HG03439 (cell line): ENCODE data around the gene ZNF627.
"Not testable (repeated sequence)": the region's sequence is repeated elsewhere in the genome, so short reads cannot be mapped to it uniquely, and the experiment has no call there.

ENCODE experiments used
- ATAC-seq: cut with Tn5 transposase; IDR thresholded peaks from one replicate; pipeline ENCODE4 v1.9.1; 2021; ENCODE audit warnings: mild to moderate bottlenecking, moderate library complexity; ENCODE audit not compliant: unreplicated experiment

The ZNF627 gene

GRCh38 chr19:11597202-11598102, at the start of gene ZNF627:
ZNF627 (plus strand) TSS chr19:11597483; CDS start chr19:11597628, 145 bp downstream.
- ATAC-seq: peak; percentile 99

- no peak for ATAC-seq
Observed at GRCh38 chr19:11547929-11548700, 49.2 kb upstream of the ZNF627 start.

GRCh38 chr19:11549386-11549953, 47.8 kb upstream of the ZNF627 start:
- ATAC-seq: no peak

GRCh38 chr19:11550265-11550664, 47.0 kb upstream of the ZNF627 start:
- ATAC-seq: no peak

- no peak for ATAC-seq
Observed at GRCh38 chr19:11551603-11552235, 45.6 kb upstream of the ZNF627 start.

GRCh38 chr19:11552666-11553372, 44.5 kb upstream of the ZNF627 start:
- no peak for ATAC-seq

GRCh38 chr19:11554160-11554559, 43.1 kb upstream of the ZNF627 start:
- no peak for ATAC-seq

GRCh38 chr19:11555246-11555645, 42.0 kb upstream of the ZNF627 start:
- no peak for ATAC-seq

GRCh38 chr19:11556634-11557420, 40.5 kb upstream of the ZNF627 start:
- no peak for ATAC-seq

GRCh38 chr19:11558881-11559828, 38.1 kb upstream of the ZNF627 start, which contains the start of gene ELOF1:
ELOF1 (minus strand) TSS chr19:11559230; CDS start chr19:11554347, 4,883 bp downstream.
- ATAC-seq: peak; percentile 79

GRCh38 chr19:11560404-11561051, 36.8 kb upstream of the ZNF627 start:
- no peak for ATAC-seq

GRCh38 chr19:11563532-11563931, 33.8 kb upstream of the ZNF627 start:
- ATAC-seq: no peak

GRCh38 chr19:11564082-11564807, 33.0 kb upstream of the ZNF627 start:
- ATAC-seq: not testable (repeated sequence)

GRCh38 chr19:11565649-11565980, 31.7 kb upstream of the ZNF627 start:
- not testable (repeated sequence) for ATAC-seq

- no peak for ATAC-seq
Observed at GRCh38 chr19:11566164-11566563, 31.1 kb upstream of the ZNF627 start.

GRCh38 chr19:11570039-11570462, 27.2 kb upstream of the ZNF627 start:
- ATAC-seq: no peak

- ATAC-seq: not testable (repeated sequence)
Observed at GRCh38 chr19:11573354-11573753, 23.9 kb upstream of the ZNF627 start.
